Measurements from ENCODE around the gene IDH3G. TPM values are rescaled to one million over a fixed set of nuclear protein-coding genes. Genes with fewer than 3 reads are reported as not detected.

Gene IDH3G
- total RNA-seq, 1 donor from 2014 or later: 351 TPM

DNA sequence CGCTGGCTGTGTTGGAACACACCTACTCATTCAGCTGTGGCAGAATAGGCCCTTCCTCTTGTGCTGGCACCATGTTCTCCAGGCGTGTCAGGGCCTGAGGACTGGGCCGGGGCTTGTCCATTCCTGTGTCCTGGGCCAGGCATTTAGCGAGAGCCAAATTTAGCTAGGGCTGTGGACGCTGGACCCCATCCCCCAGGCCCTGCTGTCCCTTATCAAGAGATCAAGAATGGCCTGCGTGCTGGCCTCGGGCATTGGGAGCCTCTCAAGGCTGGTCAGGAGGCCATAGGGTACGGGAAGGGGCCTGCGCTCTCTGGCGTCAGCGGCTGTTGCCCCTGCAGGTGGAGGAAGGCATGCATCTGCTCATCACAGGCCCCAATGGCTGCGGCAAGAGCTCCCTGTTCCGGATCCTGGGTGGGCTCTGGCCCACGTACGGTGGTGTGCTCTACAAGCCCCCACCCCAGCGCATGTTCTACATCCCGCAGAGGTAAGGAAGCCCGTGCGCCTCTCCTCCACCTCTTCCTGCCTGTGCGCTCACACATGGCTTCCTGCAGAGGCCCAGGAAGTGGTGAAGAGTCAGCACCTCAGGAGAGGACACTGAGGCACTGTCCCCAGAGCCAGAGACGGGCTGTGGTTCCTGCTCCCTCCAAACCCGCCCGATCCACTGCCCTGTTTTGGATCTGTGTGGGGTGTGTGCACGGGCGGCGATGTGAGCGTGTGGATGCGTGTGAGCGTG is 54.3 kb downstream of the IDH3G start:
- Histone ChIP-seq H3K27ac (no peak overlapping the region), H3K4me1 (no peaks in the 10 kb centered on the region), H3K9me3 (no peaks in the 10 kb centered on the region), H3K27me3 (no peaks in the 10 kb centered on the region), H3K36me3 (peaks cover 6 to 18% of the 10 kb centered on the region in 2 donors), H3K4me3 (no peak overlapping the region)
- TF ChIP-seq, protein P1, sequence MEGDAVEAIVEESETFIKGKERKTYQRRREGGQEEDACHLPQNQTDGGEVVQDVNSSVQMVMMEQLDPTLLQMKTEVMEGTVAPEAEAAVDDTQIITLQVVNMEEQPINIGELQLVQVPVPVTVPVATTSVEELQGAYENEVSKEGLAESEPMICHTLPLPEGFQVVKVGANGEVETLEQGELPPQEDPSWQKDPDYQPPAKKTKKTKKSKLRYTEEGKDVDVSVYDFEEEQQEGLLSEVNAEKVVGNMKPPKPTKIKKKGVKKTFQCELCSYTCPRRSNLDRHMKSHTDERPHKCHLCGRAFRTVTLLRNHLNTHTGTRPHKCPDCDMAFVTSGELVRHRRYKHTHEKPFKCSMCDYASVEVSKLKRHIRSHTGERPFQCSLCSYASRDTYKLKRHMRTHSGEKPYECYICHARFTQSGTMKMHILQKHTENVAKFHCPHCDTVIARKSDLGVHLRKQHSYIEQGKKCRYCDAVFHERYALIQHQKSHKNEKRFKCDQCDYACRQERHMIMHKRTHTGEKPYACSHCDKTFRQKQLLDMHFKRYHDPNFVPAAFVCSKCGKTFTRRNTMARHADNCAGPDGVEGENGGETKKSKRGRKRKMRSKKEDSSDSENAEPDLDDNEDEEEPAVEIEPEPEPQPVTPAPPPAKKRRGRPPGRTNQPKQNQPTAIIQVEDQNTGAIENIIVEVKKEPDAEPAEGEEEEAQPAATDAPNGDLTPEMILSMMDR (IDR thresholded peaks at IDR 0.05): no peak
- no peak for DNase-seq (ENCODE audit: low spot score in 2 of 2)
- intact Hi-C loops (cut with DNase I): no loop called here

DNA sequence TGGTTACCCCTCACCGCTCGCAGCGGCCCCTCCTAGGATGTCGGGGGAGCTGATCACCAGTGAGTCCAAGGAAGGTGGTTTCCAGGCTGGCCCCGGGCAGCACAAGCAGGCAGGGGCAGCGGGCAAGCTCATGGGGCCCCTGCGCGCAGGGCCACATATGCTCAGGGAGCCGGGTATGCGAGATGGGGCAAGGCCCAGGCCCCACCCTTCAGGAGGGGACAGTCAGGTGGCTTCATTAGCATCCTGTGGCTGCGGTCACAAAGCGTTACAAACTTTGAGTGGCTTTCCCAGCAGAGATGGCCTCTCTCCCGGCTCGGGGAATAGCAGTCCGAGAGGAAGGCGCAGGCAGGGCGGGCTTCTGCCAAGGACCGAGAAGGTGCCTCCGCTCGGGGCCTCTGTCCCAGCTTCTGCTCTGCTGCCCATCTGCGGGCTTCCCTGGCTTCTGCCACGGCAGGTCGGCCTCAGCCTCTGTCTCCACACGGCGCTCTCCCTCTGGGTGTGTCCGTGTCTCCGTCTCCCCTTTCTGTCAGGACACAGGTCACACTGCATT is 56.0 kb downstream of the IDH3G start:
- TF ChIP-seq, protein P1 (IDR thresholded peaks at IDR 0.05): no peak
- intact Hi-C loops (cut with DNase I): no loop called here
- no peak for DNase-seq (ENCODE audit: low spot score in 2 of 2)
- H3K36me3 ChIP-seq: peaks cover 6 to 18% of the 10 kb centered on the region in 2 donors
- H3K27me3 ChIP-seq: no peaks in the 10 kb centered on the region
- no peak overlapping the region for H3K4me3 ChIP-seq
- no peaks in the 10 kb centered on the region for H3K9me3 ChIP-seq
- no peaks in the 10 kb centered on the region for H3K4me1 ChIP-seq
- no peak overlapping the region for H3K27ac ChIP-seq

DNA sequence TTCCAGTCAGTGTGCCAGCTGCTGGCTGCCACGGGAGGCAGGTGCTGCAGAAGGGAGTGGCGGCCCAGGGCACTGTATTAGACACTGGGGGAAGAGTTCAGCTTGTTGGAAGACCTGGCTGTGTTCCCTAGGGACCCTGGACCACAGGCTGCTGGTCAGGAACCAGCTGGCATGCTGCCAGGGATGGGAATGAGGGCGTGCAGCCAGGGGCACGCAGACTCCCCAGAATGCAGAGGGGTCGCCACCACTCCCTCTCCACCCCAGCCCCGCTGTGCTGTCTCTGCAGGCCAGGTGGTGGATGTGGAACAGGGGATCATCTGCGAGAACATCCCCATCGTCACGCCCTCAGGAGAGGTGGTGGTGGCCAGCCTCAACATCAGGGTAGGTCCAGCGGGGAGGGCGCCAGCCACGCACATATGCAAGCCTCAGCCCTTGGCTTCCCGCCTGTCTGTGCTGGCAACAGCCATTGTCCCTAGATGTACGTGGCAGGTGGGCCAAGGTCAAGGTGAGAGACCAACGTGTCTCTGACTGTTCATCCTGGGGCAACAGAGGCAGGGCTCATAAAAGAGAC is 57.2 kb downstream of the IDH3G start:
- no peak for DNase-seq (ENCODE audit: low spot score in 2 of 2)
- TF ChIP-seq, protein P1 (IDR thresholded peaks at IDR 0.05): no peak
- Histone ChIP-seq H3K9me3 (no peaks in the 10 kb centered on the region), H3K27me3 (no peaks in the 10 kb centered on the region), H3K36me3 (peaks cover 6 to 18% of the 10 kb centered on the region in 2 donors), H3K4me3 (no peak overlapping the region), H3K4me1 (no peaks in the 10 kb centered on the region), H3K27ac (no peak overlapping the region)
- intact Hi-C loops (cut with DNase I): no loop called here

DNA sequence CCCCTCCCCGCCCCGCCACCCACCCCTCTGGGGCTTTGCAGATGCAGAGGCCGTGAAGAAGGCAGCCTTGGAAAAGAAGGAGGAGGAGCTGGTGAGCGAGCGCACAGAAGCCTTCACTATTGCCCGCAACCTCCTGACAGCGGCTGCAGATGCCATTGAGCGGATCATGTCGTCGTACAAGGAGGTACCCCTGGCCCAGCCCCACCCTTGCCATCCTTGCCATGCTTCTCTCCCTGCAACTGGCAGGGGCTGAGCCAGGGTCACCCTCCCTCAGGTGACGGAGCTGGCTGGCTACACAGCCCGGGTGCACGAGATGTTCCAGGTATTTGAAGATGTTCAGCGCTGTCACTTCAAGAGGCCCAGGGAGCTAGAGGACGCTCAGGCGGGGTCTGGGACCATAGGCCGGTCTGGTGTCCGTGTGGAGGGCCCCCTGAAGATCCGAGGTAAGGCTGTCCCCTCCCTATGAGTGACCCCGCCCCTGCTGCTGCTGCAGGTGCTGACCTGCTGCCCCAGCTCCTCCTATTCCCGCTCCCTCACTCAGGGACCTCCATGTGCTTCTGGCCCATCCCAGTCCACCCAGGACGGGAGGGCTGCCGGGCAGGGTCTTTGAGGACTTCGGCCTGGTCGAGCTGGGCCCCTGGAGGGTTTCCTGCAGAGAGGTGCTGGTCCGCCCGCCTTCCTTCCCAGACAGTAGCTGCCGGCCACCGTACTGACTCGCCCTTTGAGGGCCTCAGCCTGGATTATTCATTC is 57.9 kb downstream of the IDH3G start:
- Histone ChIP-seq H3K9me3 (no peaks in the 10 kb centered on the region), H3K36me3 (peaks cover 6 to 18% of the 10 kb centered on the region in 2 donors)
- intact Hi-C loops (cut with DNase I): no loop called here

More for the DNA sequence above, 57.9 kb downstream of the IDH3G start:
- Histone ChIP-seq H3K4me3 (no peak overlapping the region), H3K4me1 (no peaks in the 10 kb centered on the region), H3K27ac (no peak overlapping the region), H3K27me3 (no peaks in the 10 kb centered on the region)
- no peak for DNase-seq (ENCODE audit: low spot score in 2 of 2)
- TF ChIP-seq, protein P1 (IDR thresholded peaks at IDR 0.05): no peak

Other genes starting within 250 kb of the IDH3G start
- gene CCNQ, start 195.2 kb downstream of the IDH3G start, total RNA-seq: 52.7 TPM
- not detected for gene DUSP9, start 147.2 kb downstream of the IDH3G start, total RNA-seq
- 1.4 TPM for gene PNCK, start 120.6 kb downstream of the IDH3G start, total RNA-seq
- gene SLC6A8, start 106.4 kb downstream of the IDH3G start, total RNA-seq: 44.2 TPM
- 63.0 TPM for gene BCAP31, start 70.0 kb downstream of the IDH3G start, total RNA-seq
- gene ABCD1, start 69.5 kb downstream of the IDH3G start, total RNA-seq: 14.7 TPM
- 99.1 TPM for gene PLXNB3, start 30.1 kb downstream of the IDH3G start, total RNA-seq
- gene SRPK3, start 13.3 kb downstream of the IDH3G start, total RNA-seq: 4.5 TPM
- 331 TPM for gene SSR4, start 293 bp upstream of the IDH3G start, total RNA-seq
- gene PDZD4, start 36.2 kb upstream of the IDH3G start, total RNA-seq: 23.2 TPM
- 25.8 TPM for gene L1CAM, start 91.8 kb upstream of the IDH3G start, total RNA-seq
- gene AVPR2, start 110.3 kb upstream of the IDH3G start, total RNA-seq: 4.8 TPM
- 94.3 TPM for gene ARHGAP4, start 131.9 kb upstream of the IDH3G start, total RNA-seq
- gene NAA10, start 140.7 kb upstream of the IDH3G start, total RNA-seq: 155 TPM
- 15.5 TPM for gene RENBP, start 150.3 kb upstream of the IDH3G start, total RNA-seq
- 91.4 TPM for gene HCFC1, start 177.4 kb upstream of the IDH3G start, total RNA-seq
- gene TMEM187, start 178.4 kb upstream of the IDH3G start, total RNA-seq: 4.4 TPM
- 105 TPM for gene IRAK1, start 225.5 kb upstream of the IDH3G start, total RNA-seq

Measured in ascending aorta (tissue), 2 donors.